Measurements from ENCODE around the gene DNAJB9. TPM values are rescaled to one million over a fixed set of nuclear protein-coding genes. Genes with fewer than 3 reads are reported as not detected.

Gene DNAJB9
- 100 to 1,000 TPM in 1 of 4 donors, 10 to 100 TPM in 3; 28.7 to 362 (median 44.8) TPM for total RNA-seq

GRCh38 chr7:108569381-108570145 lies at the start of gene DNAJB9, which contains the start of gene THAP5:
Gene DNAJB9, plus strand, starts transcription at chr7:108569874. Its CDS starts 1,853 bp downstream, at chr7:108571727.
Gene THAP5, minus strand, starts transcription at chr7:108569706. Its CDS starts 137 bp downstream, at chr7:108569569.
- peak; percentile 93 to 94 for TF ChIP-seq POLR2A (IDR thresholded peaks at IDR 0.05)
- TF ChIP-seq CTCF (IDR thresholded peaks at IDR 0.05) = peak in 1 of 4 experiments; percentile 18

GRCh38 chr7:108522780-108523179 lies 46.9 kb upstream of the DNAJB9 start:
- no peaks in the 10 kb centered on the region for H3K9me3 ChIP-seq
- no peak for DNase-seq
- H3K27ac ChIP-seq = no peak overlapping the region
- no peak overlapping the region for H3K4me3 ChIP-seq
- H3K4me1 ChIP-seq = peaks cover 4 to 16% of the 10 kb centered on the region in 2 donors
- intact Hi-C loops (cut with DNase I; ENCODE audit: low total_unique reads) = no loop called here
- H3K36me3 ChIP-seq = no peaks in the 10 kb centered on the region
- H3K27me3 ChIP-seq = no peaks in the 10 kb centered on the region
- TF ChIP-seq POLR2A (IDR thresholded peaks at IDR 0.05) (no peak), CTCF (IDR thresholded peaks at IDR 0.05) (no peak)

More at GRCh38 chr7:108569381-108570145, at the start of gene DNAJB9, which contains the start of gene THAP5:
- peak; percentile 99 for DNase-seq
- H3K9me3 ChIP-seq = peaks cover 0 to 5% of the 10 kb centered on the region in 2 donors
- H3K4me3 ChIP-seq = peak within 1 kb of the TSS; percentile 81 to 98
- peak within 1 kb of the TSS; percentile 91 to 92 for H3K27ac ChIP-seq
- no peaks in the 10 kb centered on the region for H3K27me3 ChIP-seq
- no peaks in the 10 kb centered on the region for H3K4me1 ChIP-seq
- intact Hi-C loops (cut with DNase I; ENCODE audit: low total_unique reads) = no loop called here
- H3K36me3 ChIP-seq = peaks cover 0 to 2% of the 10 kb centered on the region in 2 donors

GRCh38 chr7:108525327-108525984 lies 44.2 kb upstream of the DNAJB9 start:
- Histone ChIP-seq H3K27ac (peak overlapping the region; percentile 91 to 92), H3K27me3 (no peaks in the 10 kb centered on the region), H3K4me3 (peak overlapping the region; percentile 56 to 77), H3K4me1 (peaks cover 4 to 12% of the 10 kb centered on the region in 2 donors), H3K36me3 (no peaks in the 10 kb centered on the region), H3K9me3 (no peaks in the 10 kb centered on the region)
- no peak for DNase-seq
- intact Hi-C loops (cut with DNase I; ENCODE audit: low total_unique reads) = no loop called here
- TF ChIP-seq POLR2A (IDR thresholded peaks at IDR 0.05) (no peak), CTCF (IDR thresholded peaks at IDR 0.05) (no peak)

GRCh38 chr7:108525985-108526767 lies 43.5 kb upstream of the DNAJB9 start, which contains the start of gene PNPLA8:
Gene PNPLA8, minus strand, starts transcription at chr7:108526135. Its CDS starts 10,644 bp downstream, at chr7:108515491.
- Histone ChIP-seq H3K4me3 (peak within 1 kb of the TSS; percentile 69 to 77), H3K36me3 (no peaks in the 10 kb centered on the region), H3K4me1 (peaks cover 4 to 12% of the 10 kb centered on the region in 2 donors), H3K27ac (peak within 1 kb of the TSS; percentile 92 to 96), H3K27me3 (no peaks in the 10 kb centered on the region), H3K9me3 (no peaks in the 10 kb centered on the region)
- TF ChIP-seq POLR2A (IDR thresholded peaks at IDR 0.05) (peak; percentile 92 to 94), CTCF (IDR thresholded peaks at IDR 0.05) (peak in 1 of 4 experiments; percentile 11)
- intact Hi-C loops (cut with DNase I; ENCODE audit: low total_unique reads) = no loop called here
- peak; percentile 100 for DNase-seq

Data from uterus (tissue), 4 donors.